GM12872 (cell line): ENCODE measurements around the gene MYCBP2.

Experiments used
- TF ChIP-seq, protein P1 (sequence below): IDR thresholded peaks from 3 replicates; pipeline ENCODE4 v1.5.1; 2011; ENCODE audit warnings: low read depth, mild to moderate bottlenecking, low read length, moderate library complexity; ENCODE audit not compliant: insufficient read depth

MYCBP2 gene

DNA sequence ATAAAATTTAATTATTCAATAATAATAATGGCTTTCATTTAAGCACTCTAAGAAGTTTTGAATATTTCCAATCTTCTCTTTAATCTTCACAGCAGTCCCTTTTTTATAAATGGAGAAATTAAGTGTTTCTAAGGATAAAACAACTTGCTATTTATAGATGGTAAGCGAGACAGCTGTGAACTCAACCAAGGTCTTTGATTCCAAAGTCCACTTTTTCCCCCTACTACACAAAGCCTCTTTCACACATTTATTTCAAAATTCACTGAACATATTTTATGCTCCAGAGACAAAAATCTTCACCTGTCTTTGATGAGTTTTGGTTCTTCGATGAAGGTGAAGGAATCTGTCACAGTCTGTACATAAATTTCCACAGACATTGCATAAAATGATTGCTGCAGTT, 265.5 kb downstream of the MYCBP2 start:
- TF ChIP-seq, protein P1, sequence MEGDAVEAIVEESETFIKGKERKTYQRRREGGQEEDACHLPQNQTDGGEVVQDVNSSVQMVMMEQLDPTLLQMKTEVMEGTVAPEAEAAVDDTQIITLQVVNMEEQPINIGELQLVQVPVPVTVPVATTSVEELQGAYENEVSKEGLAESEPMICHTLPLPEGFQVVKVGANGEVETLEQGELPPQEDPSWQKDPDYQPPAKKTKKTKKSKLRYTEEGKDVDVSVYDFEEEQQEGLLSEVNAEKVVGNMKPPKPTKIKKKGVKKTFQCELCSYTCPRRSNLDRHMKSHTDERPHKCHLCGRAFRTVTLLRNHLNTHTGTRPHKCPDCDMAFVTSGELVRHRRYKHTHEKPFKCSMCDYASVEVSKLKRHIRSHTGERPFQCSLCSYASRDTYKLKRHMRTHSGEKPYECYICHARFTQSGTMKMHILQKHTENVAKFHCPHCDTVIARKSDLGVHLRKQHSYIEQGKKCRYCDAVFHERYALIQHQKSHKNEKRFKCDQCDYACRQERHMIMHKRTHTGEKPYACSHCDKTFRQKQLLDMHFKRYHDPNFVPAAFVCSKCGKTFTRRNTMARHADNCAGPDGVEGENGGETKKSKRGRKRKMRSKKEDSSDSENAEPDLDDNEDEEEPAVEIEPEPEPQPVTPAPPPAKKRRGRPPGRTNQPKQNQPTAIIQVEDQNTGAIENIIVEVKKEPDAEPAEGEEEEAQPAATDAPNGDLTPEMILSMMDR: no peak

DNA sequence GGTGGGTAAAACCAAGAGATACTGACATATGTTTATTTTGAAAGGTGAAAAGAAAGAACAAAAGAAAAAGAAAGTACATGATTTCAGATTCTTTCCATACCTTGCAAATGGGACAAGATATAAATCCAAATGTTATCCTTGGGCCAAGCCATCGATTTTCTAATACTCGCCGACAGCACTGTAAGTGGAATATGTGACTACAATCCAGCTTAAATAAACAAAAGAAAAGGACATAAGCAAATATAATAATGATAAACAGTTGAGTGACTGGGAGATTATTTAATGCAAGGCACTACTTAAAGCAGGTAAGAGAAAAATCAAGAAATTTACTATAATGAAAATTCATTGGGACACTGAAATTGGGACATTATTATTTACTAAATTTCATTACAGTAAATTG, 270.0 kb downstream of the MYCBP2 start:
- TF ChIP-seq, protein P1: no peak

DNA sequence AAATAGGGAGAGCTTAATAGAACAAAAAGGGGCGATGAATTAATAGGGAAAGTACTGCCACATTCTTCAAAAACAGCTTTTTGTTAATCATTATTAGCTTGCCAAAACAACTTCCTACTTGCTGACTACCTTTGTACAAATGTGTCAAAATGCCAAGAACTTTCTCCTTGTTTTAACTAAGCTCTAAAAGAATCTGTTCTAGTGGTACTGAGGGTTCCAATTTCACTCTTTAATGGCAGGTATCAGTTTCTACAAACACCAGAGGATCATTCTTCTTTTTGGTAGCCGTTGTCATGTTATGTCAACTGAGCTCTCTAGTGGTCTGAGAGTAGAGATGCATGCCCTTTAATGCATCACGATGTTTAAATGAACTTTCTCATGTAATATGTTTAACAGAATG, 270.5 kb downstream of the MYCBP2 start:
- TF ChIP-seq, protein P1: no peak

DNA sequence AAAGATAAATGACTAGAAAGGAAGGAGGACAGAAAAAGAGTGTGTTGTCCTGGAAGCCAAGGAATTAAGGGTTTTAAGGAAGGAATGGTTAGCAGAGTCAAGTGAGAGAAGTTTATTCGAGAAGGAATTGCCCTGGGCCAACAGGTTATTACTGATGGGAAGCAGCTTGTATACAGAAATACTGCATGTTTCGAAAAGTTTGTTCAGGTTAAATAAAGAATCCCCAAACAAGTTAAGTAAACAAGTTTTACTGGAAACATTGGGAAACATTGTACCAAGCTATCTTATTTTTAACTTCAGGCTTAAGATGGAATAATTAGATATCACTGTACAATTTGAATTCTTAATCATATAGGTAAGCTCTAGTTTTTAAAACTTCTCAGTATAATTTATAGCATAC, 271.7 kb downstream of the MYCBP2 start:
- TF ChIP-seq, protein P1: no peak

DNA sequence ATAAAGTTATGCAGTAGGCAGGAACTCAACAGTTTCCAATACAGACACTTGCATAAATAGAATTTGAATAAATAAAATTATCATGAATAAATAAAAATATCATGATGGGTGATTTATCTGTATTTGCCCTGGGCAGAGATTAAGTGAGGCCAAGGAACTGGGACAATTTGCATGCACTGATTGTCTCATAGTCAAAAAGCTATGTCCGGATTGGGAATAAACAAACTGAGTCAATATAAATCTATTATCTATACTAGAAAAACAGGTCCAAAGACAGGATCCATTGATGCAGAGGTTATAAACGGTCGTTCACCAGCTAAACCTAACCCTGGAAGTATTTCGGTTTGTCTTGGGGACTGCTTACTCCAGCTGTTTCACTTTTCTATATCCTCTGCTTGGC, 273.7 kb downstream of the MYCBP2 start:
- TF ChIP-seq, protein P1: no peak

DNA sequence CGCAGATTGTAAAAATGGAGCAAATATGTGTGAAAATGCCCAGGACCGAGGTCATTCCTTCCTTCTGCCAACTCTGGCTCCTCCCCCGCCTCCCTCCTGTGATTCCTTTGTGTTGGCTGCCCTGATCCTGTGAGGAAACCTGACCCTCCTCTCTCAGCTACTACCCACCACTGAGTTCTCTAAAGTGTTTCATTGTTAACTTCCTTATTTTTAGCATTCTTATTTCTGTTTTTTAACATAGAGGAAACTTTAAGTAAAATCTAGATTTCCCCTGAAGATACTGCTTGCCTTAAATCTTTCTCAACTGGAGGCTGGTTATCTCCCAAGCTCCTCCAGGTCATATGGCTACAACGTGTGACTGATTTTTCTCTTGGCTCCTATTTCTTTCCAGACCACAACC, 278.2 kb downstream of the MYCBP2 start:
- TF ChIP-seq, protein P1: no peak

DNA sequence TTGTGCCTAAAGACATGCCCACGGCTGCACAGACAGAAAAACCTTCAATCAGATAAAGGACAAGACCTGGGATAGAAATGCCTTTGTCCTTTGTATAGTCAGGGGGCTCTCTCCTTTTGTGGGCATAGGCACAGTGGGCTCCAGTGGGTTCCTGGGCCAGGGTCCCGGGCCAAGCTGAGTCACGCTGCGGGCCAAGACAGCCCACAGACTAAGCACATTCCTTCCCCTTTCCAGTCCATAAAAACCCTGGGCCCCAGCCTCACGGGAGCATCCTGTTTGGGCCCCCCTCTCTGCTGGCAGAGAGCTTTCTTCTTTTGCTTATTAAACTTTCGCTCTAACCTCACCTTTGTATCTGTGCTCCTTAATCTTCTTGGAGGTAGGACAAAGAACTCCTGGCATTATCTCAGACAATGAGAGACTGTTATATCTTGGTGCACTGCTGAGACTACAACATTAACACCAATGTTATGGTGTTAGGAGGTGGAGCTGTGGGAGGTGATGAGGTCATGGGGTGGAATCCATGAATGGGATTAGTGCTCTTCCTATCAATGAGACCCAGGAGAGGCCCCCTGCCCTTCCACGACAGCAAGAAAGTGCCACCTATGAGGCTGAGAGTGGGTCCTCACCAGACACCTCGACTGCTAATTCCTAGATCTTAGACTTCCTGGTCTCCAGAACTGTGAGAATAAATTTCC, 279.1 kb downstream of the MYCBP2 start:
- TF ChIP-seq, protein P1: no peak
